Peyer's patch (tissue), 4 donors: ENCODE measurements around the gene COL5A2. TPM values are rescaled to one million over a fixed set of nuclear protein-coding genes. Genes with fewer than 3 reads are reported as not detected.

ENCODE experiments used
- DNase-seq, 3 donors: peaks; one replicate each; pipeline ENCODE4 v3.0.0-alpha.2; 2017 to 2019
- H3K27ac ChIP-seq, 4 donors: fragments of 200-600 bp; sonication (generic); one replicate each; pipeline ENCODE4 v1.5.1; 2016 to 2019
- H3K27me3 ChIP-seq, 2 donors: fragments of 200-600 bp; sonication (generic); one replicate each; pipeline ENCODE4 v1.5.1; 2019
- H3K36me3 ChIP-seq, 3 donors: fragments of 200-600 bp; sonication (generic); one replicate each; pipeline ENCODE4 v1.5.1; 2016 to 2019
- H3K4me1 ChIP-seq, 4 donors: fragments of 200-600 bp; sonication (generic); one replicate each; pipeline ENCODE4 v1.5.1; 2016 to 2019
- H3K4me3 ChIP-seq, 4 donors: fragments of 200-600 bp; sonication (generic); 1 replicate in 3 of 4; 2 replicates in 1 of 4; pipeline ENCODE4 v1.5.1; 2016 to 2019; ENCODE audit warnings: mild to moderate bottlenecking in 1 of 4
- H3K9me3 ChIP-seq, 4 donors: fragments of 200-600 bp; sonication (generic); one replicate each; pipeline ENCODE4 v1.5.1; 2016 to 2019; ENCODE audit warnings: mild to moderate bottlenecking in 1 of 4
- CTCF ChIP-seq, 6 experiments: fragments of 450-650 bp in 4 of 6; fragments of 200-600 bp in 2 of 6; sonication (generic) in 1 of 6; IDR thresholded peaks; one replicate each; pipeline ENCODE4 v1.5.1; 2017 to 2019; ENCODE audit warnings: antibody characterized with exemption in 6 of 6, mild to moderate bottlenecking in 3 of 6, moderate library complexity in 1 of 6
- POLR2A ChIP-seq, 2 donors: fragments of 450-650 bp; IDR thresholded peaks; one replicate each; pipeline ENCODE4 v1.5.1; 2017; ENCODE audit warnings: antibody characterized with exemption in 2 of 2, mild to moderate bottlenecking in 2 of 2, moderate library complexity in 2 of 2
- total RNA-seq, 4 donors: library from RNA; depleted of rRNA; stranded (reverse); fragments of >200 nt; gene quantifications; one replicate each; pipeline ENCODE4 v1.1.0, GENCODE V29; 2016

Gene COL5A2
- total RNA-seq, 4 donors from 2014 or later, result 10.2 to 53.6 (median 12.2) TPM

GRCh38 chr2:189016311-189016861, 163.2 kb downstream of the COL5A2 start:
- H3K9me3 ChIP-seq, result no peaks in the 10 kb centered on the region
- no peak for TF ChIP-seq POLR2A (IDR thresholded peaks at IDR 0.05)
- TF ChIP-seq CTCF (IDR thresholded peaks at IDR 0.05), result no peak

GRCh38 chr2:189015359-189015758, 164.2 kb downstream of the COL5A2 start:
- Histone ChIP-seq H3K4me3 (no peak overlapping the region), H3K27ac (peak overlapping the region in 1 of 4 donors; percentile 57), H3K9me3 (no peaks in the 10 kb centered on the region), H3K27me3 (no peaks in the 10 kb centered on the region), H3K4me1 (no peaks in the 10 kb centered on the region), H3K36me3 (no peaks in the 10 kb centered on the region)
- TF ChIP-seq POLR2A (IDR thresholded peaks at IDR 0.05) (no peak), CTCF (IDR thresholded peaks at IDR 0.05) (no peak)
- DNase-seq, result no peak

More at GRCh38 chr2:189016311-189016861, 163.2 kb downstream of the COL5A2 start:
- Histone ChIP-seq H3K4me3 (no peak overlapping the region), H3K4me1 (no peaks in the 10 kb centered on the region), H3K27ac (no peak overlapping the region), H3K27me3 (no peaks in the 10 kb centered on the region), H3K36me3 (no peaks in the 10 kb centered on the region)
- DNase-seq, result no peak

GRCh38 chr2:189014449-189015138, 165.0 kb downstream of the COL5A2 start:
- no peak overlapping the region for H3K4me3 ChIP-seq
- no peaks in the 10 kb centered on the region for H3K4me1 ChIP-seq
- TF ChIP-seq CTCF (IDR thresholded peaks at IDR 0.05) (no peak), POLR2A (IDR thresholded peaks at IDR 0.05) (no peak)
- no peak for DNase-seq
- H3K36me3 ChIP-seq, result no peaks in the 10 kb centered on the region
- H3K9me3 ChIP-seq, result no peaks in the 10 kb centered on the region
- peak overlapping the region in 2 of 4 donors; percentile 25 to 57 for H3K27ac ChIP-seq
- no peaks in the 10 kb centered on the region for H3K27me3 ChIP-seq

- H3K9me3 ChIP-seq, result no peaks in the 10 kb centered on the region
- no peaks in the 10 kb centered on the region for H3K27me3 ChIP-seq
- no peak overlapping the region for H3K4me3 ChIP-seq
- no peak for DNase-seq
- H3K36me3 ChIP-seq, result peaks cover 0 to 2% (median 0%) of the 10 kb centered on the region in 3 donors
- TF ChIP-seq CTCF (IDR thresholded peaks at IDR 0.05) (no peak), POLR2A (IDR thresholded peaks at IDR 0.05) (no peak)
- peak overlapping the region in 2 of 4 donors; percentile 25 to 57 for H3K27ac ChIP-seq
- no peaks in the 10 kb centered on the region for H3K4me1 ChIP-seq
These were observed 165.7 kb downstream of the COL5A2 start for GRCh38 chr2:189013671-189014448.

GRCh38 chr2:189013031-189013430, 166.5 kb downstream of the COL5A2 start:
- H3K9me3 ChIP-seq, result no peaks in the 10 kb centered on the region
- no peak overlapping the region for H3K27ac ChIP-seq
- TF ChIP-seq POLR2A (IDR thresholded peaks at IDR 0.05) (no peak), CTCF (IDR thresholded peaks at IDR 0.05) (no peak)
- H3K4me1 ChIP-seq, result no peaks in the 10 kb centered on the region
- no peak for DNase-seq
- H3K27me3 ChIP-seq, result no peaks in the 10 kb centered on the region
- H3K4me3 ChIP-seq, result no peak overlapping the region
- peaks cover 0 to 10% (median 0%) of the 10 kb centered on the region in 3 donors for H3K36me3 ChIP-seq
